Glomerular endothelial cell (primary cell): ENCODE results near the gene PPP6R2. TPM values are rescaled to one million over a fixed set of nuclear protein-coding genes. Genes with fewer than 3 reads are reported as not detected.
"Not testable (repeated sequence)": the region's sequence is repeated elsewhere in the genome, so short reads cannot be mapped to it uniquely, and the experiment has no call there.

Experiments used
- DNase-seq: peaks from one replicate; pipeline ENCODE4 v3.0.0-alpha.2; 2011; ENCODE audit warnings: low read depth, low spot score; ENCODE audit errors: extremely low read depth
- total RNA-seq: library from RNA; depleted of rRNA; stranded (reverse); fragments of >200 nt; gene quantifications from 2 replicates; pipeline ENCODE4 v1.2.3, GENCODE V29; 2015

PPP6R2 gene
- total RNA-seq, 1 donor from 2014 or later, result 67.4 TPM

GRCh38 chr22:50422961-50423815, 80.1 kb downstream of the PPP6R2 start:
- DNase-seq, result no peak

DNA sequence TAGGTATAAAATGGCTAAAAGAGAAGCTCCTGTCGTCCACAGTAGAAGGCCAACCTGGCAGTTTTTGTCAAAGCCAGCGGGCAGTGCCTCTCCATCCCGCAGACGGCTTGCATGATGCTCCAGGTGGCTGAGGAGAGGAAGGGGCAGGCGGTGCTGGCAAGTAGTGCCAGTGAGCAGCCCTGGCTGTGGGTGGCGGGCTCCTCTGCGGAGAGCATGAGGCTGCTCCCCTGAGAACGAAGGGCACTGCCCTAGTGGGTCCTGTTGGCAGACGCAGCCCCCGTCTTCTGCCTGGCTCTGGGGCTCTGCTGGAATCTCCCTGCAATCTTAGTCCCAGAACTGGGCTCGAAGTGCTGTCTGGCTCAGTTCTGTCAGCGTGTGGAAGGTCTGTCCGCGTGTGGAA, 80.8 kb downstream of the PPP6R2 start:
- DNase-seq, result no peak

DNA sequence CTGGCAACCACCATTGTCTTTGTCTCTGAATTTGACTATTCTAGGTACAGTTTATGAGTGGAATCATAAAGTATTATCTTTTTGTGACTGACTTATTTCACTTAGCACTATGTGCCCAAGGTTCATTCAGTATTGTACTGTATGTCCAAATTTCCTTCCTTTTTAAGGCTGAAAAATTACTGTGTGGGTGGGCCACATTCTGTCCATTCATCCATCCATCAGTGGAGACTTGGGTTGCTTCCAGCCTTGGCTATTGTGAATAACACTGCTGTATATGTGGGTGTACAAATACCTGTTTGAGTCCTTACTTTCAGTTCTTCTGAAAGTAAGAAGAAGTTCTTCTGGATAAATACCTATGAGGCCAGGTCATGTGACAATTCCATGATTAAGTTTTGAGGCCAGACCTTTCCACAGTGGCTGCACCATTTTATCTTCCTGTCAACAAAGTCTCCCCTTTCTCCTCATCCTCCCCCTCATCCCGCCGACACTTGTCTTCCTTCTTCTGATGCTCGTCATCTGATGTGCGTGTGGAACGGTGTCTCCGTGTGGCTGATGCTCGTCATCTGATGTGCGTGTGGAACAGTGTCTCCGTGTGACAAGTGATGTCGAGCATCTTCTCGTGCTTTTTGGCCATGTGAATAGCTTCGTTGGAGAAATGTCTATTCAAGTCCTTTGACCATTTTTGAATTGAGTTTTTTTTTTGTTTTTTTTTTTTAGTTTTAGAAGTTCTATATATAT, 82.2 kb downstream of the PPP6R2 start:
- no peak for DNase-seq

- no peak for DNase-seq
Observed at GRCh38 chr22:50432131-50432876, 89.2 kb downstream of the PPP6R2 start.

GRCh38 chr22:50432877-50433510, 89.9 kb downstream of the PPP6R2 start:
- DNase-seq, result not testable (repeated sequence)

- no peak for DNase-seq
Observed at GRCh38 chr22:50434849-50435248, 91.7 kb downstream of the PPP6R2 start.

- no peak for DNase-seq
Observed at GRCh38 chr22:50435291-50436014, 92.3 kb downstream of the PPP6R2 start.

DNA sequence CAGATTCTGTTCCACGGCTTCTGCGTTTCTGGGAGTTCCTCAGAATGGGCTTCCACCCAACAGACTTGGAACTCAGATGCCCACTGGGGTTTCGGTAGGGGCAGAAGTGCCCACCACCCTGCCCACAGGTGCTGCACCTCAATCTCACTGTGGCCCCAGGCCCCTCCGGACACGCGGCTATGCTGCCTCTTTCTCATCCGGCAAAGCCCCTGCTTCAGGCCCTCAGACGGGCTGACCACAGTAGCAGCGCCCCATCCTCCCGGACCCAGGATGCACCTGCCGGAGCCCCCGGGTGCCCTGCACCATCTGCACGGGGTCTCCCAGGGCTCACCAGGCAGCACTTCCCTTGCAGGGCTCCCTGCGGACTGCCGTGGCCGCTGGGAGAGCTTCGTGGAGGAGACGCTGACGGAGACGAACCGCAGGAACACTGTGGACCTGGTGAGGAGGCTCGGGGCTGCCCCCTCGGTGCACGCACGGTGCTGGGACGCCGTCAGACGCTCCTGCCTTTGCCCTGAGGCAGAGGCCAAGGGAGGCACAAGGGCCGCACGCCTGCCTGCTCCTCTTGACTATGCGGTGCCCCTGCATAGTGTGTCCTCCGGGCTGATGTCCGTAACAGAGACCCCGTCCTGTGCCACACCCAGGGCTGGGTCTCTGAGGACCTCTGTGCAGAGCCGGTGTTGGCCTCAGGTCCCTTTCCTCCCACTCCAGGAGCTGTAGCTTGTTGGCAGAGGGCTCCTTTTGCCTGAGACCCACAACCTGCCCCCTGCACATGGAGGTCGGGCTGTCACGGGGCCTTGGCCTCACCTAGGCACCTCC, 93.1 kb downstream of the PPP6R2 start:
- no peak for DNase-seq

DNA sequence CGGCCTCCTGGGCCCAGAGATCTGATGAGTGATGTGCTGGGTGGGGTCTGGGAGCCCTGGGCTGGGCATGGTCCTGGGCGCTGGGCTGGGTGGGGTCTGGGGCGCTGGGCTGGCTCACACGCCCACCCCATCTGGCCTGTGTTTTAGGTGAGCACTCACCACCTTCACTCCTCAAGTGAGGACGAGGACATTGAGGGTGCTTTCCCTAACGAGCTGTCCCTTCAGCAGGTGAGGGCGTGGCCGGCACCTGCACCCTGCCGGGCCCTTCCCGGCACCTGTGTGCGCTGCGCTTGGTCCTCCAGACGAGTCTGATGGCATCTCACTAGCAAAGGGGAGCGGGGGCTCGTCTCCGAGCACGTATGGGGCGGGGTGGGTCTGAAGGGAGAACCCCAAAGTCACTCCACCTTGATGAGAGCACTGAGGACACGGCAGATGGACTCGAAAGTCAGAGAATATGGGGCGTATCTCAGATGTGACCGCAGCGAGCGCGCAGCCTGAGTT, 93.8 kb downstream of the PPP6R2 start:
- no peak for DNase-seq

- no peak for DNase-seq
Observed at GRCh38 chr22:50437511-50438304, 94.6 kb downstream of the PPP6R2 start.

- DNase-seq, result no peak
Observed at GRCh38 chr22:50438305-50439275, 95.5 kb downstream of the PPP6R2 start.

DNA sequence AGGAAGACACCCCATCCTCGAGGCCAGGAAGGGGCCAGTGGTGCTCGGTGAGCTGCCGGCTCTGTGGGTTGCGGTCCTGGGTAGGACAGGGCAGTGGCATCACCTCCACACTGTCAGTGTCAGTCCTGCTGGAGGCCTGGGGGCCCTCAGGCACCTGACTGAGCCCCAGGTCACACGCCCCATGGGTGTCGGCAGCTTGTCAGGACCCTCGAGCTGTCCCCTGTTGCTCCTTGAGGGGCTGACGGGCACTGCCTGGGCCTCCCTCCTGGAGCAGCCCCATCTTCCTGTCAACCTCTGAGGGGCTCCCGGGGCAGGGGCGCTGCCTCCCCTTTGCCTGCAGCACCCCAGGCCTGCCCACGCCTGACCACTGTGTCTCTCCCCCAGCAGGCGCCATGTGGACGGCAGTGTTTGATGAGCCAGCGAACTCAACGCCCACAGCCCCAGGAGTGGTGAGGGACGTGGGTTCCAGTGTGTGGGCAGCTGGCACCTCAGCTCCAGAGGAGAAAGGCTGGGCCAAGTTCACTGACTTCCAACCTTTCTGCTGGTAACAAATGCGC, 96.3 kb downstream of the PPP6R2 start:
- DNase-seq, result no peak

- no peak for DNase-seq
Observed at GRCh38 chr22:50439871-50440331, 96.8 kb downstream of the PPP6R2 start.

DNA sequence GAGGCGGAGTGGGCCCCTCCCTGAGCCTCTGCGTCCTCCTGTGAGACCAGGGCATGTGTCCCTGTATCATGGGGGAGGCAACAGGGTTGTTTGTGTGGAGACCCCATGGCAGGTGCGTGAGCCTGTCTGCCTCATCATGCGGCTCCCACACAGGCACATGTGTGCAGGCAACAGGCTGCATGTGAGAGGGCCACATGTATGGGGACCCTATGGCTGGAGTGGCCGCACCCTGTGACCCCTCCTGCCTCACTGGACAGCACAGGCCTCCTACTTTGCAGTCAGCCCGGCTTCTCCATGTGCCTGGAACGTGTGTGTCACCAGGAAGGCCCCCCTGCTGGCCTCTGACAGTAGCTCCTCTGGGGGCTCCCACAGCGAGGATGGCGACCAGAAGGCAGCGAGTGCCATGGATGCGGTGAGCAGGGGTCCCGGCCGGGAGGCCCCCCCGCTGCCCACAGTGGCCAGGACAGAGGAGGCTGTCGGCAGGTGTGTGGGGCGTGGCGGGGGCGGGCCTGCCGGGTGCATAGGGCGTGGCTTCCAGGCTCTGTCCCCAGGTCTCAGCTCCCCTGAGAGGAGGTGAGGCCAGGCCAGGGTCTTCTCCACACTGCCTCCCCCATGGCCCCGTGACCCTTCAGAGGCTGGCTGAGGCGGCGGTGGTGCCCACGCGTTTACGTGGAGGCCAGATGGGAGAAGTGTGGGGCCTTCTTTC, 97.6 kb downstream of the PPP6R2 start:
- DNase-seq, result no peak

GRCh38 chr22:50441428-50441993, 98.4 kb downstream of the PPP6R2 start:
- no peak for DNase-seq

- DNase-seq, result no peak
Observed at GRCh38 chr22:50443197-50443596, 100.1 kb downstream of the PPP6R2 start.
